LoVo (cell line): ENCODE results near the gene PTPRG.
"Not testable (repeated sequence)": the region's sequence is repeated elsewhere in the genome, so short reads cannot be mapped to it uniquely, and the experiment has no call there.

Experiments used
- DNase-seq: peaks from one replicate; pipeline ENCODE4 v3.0.0-alpha.2; 2016; ENCODE audit warnings: low spot score

The PTPRG gene

DNA sequence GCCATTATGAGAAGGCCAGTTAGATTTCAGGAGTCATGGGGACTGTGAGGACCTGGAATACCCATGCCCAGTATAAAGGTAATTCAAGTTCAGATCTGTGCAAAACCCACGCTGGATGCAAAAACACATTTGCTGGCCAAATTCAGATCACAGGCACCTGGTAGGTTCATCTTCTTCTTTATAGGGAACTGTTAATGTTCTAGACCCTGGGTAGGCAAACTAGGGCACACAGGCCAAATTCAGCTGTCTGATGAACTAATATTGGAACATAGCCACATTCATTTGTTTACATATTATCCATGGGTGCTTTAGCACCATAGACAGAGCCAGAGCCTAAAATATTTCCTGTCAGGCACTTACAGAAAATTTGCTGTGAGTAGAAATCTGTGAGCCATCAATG, 241.4 kb downstream of the PTPRG start:
- no peak for DNase-seq

DNA sequence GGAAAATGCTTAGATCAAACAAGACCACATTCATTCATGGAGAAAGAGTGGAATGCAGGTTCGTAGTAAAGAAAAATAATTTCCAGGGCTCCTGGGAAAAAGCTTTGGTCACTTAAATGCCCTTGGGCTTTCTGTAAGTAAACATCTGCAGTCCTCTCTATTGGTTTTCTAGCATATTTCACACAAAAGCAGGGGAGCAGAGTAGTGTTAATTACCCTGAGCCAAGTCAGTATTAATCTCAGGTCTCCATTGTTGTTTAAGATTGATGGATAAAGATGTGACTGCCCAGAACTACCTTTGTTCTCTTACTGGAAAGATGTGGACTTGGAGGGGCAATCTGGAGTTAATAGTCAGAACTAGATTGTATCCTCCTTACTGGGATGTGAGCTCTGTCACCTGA, 242.6 kb downstream of the PTPRG start:
- no peak for DNase-seq

DNA sequence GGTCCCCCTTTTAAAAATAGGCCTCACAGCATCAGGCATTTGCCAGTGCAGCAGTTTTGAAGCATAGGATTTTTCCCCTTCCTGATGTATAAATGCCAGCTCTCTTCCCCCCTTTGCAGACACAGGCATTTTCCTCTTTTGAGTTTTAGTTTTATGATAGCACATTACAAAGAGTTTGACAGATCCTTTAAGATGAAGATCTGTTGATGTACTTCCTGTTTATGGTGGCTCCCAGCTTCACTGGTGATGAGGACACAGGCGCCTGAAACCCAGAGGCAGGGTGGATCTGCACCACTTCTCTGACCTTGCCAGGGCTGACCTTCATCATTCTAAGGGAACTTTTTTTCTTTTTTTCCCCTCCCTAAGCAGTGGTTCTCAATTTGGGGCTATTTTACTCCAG, 243.4 kb downstream of the PTPRG start:
- DNase-seq: no peak

DNA sequence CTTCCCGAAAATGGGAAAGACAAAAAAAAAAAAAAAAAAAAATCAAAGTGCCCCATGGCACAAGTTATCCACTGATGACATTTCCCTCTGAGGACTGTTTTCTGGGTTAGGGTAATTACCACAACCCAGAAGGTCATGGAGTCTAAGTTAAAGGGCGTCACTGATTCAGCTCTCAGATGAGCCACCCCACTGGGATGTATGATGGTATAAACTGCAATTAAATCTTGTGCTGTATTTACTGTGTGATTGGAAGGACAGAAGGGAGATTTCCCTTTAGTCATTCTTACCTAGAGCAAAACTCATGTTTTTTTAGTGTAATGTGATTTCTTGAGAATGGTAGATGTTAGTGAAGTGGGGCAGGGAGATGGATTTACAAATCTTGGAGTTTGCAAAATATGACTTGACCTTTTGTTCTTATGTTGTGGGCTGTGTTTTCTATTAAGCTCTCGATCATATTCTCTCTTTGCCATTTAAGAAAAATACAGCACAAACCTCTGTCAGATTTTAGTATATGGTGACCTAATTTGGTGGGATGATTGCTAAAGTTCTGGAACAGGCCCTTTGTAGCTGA, 244.2 kb downstream of the PTPRG start:
- no peak for DNase-seq

DNA sequence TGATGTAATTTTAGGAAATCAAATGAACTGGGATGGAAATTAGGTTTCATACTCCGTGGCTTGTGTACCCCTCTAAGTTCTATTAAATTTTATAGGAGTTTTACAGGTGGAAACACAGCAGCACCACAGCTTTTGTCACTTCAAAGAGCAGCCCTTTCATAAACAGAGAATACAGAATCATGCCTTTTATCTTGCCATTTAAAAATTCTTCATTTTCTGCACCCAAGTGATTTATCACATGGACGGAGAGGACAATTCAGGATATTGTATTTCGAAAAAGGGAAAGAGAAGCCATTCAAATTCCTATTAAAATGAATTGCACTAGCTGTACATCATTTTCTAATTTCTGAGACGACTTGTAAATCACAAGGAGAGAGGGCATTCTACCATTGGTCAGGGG, 245.4 kb downstream of the PTPRG start:
- DNase-seq: no peak

DNA sequence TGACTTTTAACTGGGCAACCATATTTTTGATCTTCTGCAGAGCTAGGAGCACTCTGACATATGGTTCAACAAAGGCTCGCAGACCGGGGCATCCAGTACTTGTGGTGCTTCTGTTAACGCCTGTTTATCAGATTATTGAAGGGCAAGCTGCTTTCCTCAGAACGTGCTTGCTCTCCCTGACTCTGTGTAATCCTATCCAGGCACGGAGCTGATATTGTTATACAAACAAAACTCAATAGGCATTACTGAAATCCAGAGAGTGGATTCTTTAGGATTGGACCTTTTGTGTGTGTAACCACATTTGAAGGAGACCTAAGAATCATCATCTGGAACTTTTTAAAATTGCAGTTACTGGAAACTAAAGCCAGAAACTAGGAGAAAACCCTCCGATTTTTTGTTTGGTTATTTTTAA, 246.5 kb downstream of the PTPRG start:
- no peak for DNase-seq

DNA sequence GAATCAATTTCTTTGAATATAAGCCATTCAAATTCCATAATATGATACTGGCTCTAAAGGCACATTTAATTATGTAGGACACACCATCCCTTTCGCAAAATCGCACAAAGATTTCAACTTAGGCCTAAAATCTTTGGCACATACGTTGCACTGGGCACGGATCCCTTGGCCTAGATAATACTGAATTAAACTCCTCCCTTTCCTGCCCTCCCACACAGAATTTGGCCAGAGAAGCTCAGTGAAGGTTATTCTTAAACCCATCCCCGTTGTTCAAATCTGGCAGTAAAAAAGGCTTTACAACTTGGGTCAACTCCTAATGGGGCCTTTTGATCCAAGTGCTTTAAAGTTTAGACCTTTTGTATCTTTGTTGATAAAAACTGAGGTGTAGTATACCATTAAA, 247.2 kb downstream of the PTPRG start:
- DNase-seq: no peak

DNA sequence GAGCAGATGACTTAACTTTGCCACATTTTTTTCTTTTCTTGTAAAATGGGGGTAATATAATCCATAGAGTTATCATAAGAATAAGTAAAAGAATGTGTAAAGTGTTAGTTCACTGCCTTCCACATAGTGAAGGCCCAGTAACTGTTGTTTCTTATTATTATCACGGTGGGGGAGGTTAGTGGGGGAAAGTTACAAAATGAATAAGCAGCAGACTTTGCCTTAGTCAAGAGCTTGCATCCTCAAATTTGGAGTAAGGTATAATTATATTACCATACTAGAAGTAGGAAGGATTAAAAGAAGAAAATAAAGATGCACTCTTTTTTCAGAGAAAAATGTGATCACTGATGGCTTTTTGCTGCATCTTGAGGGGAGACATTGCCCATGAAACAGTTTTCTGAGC, 247.6 kb downstream of the PTPRG start:
- DNase-seq: no peak

DNA sequence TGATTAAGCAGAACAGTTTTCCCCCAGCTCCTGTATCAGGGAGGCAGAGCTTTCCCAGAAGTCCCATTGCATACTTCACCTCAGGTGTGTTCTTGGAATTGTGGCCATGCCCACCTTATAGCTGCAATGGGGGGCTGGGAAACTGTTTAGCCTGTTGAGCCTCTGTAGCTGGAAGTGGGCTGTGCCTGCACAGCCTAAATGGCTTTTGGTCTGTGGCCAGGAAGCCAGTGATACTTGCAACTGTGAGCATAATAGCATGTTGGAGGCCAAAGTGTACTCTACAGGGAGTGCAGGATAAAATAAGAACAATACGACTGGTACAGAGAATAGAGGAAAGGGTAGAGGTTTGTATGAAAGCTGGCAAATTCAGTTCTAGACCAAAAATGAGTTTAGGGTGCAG, 248.5 kb downstream of the PTPRG start:
- no peak for DNase-seq

DNA sequence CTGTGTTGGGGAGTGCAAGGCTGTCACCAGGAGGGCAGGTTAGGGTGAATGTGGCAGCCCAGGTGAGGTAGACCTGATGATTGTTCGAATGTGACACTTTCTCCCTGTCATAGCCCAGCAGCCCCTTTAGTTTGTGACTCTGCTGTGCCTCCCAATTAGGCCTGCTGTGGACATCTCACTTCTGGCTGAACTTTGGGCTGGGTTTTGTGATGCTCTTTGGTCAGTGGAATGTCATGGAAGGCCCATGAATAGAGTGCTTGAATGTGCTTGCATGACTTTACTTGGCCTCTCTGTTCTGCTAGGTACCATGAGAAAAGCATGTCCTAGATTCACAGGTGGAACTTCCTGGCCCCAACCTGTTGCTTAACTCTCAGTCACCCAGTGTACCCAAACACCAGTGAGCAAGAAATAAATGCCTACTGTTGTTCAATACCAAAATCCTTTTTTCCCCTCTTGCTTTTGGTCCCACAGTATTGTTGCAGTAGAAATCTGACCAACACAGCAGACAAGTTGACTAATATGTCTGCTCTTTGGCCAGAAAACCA, 249.7 kb downstream of the PTPRG start:
- no peak for DNase-seq

DNA sequence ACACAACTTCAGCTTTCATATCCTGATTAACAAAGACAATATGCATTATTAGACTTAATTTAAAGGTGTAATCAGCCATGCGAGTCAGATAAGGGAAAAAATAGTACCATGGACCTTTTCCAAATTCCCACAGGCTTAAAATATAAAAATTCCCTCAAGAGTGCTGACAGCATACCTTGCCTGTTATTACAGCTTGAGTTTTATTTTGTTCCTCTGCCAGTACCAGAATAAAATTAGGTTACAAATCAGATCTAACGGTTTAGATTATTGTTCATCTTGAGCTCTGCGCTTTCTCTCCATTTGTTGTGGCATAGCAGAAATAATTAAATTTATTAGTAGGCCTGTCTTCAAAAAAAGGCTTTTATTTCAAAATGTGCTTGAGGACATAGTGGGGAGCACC, 250.3 kb downstream of the PTPRG start:
- DNase-seq: no peak

DNA sequence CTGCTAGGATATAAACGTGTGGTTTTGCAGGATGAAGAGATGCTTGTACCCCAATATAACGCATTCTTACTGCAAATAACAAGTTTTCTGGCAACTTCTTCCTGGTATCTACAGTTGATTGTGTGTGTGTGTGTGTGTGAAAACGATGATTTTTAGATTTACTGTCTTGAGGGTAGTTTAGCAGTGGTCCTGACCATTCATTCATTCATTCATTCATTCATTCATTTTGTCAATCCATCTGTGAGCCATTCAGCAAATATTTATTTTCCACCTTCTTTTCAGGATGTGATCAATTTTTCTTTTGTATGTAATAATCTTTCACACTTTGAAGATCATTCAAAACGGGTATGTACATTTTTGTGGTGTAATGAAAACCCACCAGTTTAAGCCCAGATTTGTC, 250.7 kb downstream of the PTPRG start:
- DNase-seq: no peak

DNA sequence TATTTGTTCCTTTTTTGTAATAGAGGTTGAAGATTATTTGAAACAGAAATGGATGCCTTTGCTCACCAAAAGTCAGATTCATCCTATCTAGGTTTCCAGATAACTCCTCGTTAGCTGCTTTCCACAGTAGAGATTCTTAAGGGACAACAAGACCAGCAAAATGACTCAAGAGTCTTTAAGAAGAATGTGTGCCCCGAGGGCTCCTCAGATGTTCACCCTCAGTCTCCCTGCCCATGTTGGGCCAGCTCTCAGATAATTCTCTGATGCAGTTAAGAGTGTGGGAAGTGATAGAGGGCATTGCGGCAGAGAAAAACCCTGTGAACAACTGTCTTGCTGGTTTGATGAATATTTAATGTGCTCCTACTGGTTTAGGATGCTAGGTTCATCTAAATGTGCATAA, 251.1 kb downstream of the PTPRG start:
- DNase-seq: no peak

DNA sequence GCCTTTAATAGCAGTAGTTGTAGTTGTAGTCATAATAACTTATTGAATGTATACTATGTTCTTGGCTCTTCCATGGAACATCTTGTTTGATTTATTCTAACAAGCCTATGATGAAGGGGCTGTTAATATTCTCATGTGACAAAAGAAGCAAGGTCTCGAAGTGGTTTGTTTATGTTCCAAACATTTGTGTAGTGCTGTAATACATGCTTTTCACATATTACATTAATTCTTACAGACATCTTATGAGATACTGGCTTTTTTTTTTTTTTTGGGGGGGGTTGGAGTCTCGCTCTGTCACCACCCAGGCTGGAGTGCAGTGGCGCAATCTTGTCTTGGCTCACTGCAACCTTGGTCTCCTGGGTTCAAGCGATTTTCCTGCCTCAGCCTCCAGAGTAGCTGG, 252.3 kb downstream of the PTPRG start:
- DNase-seq: no peak

DNA sequence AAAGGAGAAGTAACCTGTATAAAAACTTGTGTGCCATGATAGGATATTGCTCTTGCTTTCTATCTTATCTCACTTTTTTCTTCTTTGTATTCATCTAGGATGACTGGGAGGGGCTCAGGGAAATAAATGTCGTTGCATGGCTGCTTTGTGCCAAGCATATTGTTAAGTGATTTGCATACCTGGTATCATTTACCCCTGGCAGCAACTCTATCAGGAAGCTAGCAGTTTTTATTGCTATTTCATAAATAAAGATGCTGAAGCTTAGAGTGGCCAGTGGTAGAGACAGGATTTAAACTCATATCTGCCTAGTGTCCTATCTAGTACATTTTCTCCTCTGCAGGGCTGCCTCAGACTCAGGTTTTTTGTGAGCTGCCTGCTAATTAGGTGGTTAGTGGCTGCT, 253.3 kb downstream of the PTPRG start:
- DNase-seq: no peak

DNA sequence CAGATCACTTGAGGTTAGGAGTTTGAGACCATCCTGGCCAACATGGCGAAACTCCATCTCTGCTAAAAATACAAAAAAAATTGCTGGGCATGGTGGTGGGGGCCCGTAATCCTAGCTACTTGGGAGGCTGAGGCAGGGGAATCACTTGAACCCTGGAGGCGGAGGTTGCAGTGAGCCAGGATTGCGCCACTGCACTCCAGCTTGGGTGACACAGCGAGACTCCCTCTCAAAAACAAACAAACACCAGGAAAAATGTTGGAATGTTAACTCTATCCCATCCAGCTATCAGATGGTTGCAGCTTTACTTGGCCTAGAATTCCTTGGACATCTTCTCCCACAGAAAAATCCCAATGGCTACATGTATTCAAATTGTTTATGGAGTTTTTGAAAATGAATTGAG, 254.9 kb downstream of the PTPRG start:
- not testable (repeated sequence) for DNase-seq

DNA sequence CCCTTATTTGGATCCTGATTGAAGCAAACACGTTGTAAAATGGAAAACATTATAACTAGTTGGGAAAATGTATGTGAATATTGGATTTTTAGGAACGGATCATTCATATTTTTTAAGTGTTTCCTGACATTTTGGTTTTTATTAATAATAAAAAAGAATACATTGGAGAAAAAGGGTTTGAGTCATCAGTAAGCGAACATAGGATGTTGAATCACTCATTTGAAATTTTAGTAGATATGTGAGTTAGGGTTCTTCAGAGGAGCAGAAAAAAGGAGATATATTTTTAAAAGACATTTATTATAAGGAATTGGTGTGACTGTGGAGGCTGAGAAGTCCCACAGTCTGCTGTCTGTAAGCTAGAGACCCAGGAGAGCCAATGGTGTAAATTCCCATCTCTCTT, 258.5 kb downstream of the PTPRG start:
- DNase-seq: no peak

DNA sequence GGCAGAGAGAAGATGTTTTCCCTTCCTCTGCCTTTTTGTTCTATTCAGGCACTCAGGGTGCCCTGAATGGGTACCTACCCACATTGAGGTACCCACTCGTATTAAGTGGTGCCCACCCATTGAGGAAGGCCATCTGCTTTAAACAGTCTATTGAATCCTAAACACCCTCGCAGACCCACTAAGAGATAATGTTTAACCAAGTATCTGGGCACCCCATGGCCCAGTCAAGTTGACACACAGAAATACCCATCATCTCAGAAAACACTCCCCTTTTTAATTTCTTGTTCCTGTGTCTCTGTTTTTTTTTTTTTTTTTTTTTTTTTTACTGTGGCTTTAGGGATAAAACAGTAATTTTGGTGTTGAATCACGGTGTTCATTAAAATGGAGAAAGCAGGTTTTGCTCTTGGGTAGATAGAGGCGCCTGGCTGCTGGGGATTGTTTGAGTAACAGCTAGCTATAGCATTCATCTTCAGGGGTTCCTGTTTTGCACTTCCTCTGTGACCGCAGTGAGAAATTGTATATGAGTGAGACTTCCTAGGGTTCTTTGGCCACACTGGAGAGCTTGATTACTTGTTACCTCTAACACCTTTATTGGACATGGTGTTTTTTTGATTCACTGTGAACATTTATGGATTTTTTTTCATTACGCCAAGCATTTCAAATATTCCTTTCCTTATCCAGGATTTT, 259.1 kb downstream of the PTPRG start:
- no peak for DNase-seq

DNA sequence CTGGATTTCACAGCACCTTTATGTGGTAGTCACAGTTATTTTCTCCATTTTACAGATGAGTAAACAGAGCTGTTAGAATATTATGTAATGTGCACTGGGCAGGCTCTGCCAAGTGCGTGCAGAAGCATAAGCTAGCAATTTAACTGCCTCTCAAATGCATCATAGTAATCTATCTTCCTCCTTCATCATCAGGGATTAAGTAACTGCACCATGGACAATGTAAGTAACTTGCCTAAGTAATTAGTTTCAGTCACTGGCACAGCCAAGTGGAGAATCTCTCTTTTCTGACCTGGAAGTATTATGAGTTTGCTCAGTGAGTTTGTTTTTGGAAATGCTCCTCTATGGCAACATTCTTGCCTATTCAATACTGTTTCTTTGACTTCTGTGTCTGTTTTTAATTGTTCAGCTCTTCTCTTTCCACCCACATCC, 260.5 kb downstream of the PTPRG start:
- DNase-seq: no peak

DNA sequence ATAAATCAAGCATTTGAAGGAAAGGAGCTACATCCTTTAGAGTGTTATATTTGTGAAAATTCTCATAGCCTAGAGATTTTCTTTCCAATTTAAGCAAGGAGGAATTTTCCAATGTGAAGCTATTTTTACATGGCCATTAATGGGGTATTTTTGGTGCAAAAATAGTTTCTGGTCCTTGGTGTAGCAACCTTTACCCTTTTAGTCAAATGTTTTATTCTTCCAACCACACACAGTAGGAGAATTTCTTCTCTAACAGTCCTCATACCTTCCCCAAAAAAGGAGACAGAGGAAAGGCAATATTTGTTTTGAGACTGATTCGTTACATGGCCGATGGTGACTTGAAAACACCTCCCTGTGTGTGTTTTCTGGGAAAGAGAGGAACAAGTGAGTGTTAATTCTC, 261.2 kb downstream of the PTPRG start:
- no peak for DNase-seq

DNA sequence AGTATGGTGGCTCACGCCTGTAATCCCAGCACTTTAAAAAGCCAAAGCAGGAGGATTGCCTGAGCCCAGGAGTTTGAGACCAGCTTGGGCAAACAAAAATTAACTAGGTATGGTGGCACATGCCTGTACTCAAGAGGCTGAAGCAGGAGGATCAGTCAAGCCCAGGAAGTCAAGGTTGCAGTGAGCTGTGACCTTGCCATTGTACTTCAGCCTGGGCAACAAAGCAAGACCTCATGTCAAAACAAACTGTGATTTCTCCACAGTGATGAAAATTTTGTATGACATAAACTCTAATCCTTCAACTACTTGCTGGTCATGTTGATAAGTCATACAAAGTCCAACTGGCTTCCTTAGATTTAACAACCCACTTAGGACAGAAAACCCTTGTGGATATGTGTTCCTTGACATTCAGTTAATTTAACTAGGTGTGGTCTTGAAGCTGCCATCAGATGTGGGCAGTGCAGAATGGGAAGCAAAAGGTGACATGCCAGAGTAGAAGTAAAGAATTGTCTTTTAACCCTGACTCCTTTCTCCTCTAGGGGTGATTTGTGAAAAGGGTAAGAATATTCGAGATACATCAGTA, 263.3 kb downstream of the PTPRG start:
- DNase-seq: no peak

DNA sequence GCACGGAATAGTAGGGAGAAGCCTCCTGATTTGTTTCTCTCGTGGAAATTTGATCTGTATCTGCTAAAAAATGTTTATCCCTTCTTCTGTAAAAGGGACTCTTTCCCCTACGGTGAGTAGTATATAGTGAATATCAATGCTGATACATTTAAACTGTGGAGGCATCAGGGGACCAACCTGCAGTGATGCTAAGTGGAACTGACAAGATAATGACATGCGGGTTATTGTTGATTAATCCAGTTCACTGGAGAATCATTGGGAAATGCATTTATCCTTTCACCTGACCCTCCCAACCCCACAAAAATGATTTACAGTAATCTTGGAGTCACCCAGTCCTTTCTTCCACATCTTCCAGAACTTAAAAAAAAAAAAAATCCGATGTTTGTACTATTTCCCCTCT, 264.8 kb downstream of the PTPRG start:
- no peak for DNase-seq

DNA sequence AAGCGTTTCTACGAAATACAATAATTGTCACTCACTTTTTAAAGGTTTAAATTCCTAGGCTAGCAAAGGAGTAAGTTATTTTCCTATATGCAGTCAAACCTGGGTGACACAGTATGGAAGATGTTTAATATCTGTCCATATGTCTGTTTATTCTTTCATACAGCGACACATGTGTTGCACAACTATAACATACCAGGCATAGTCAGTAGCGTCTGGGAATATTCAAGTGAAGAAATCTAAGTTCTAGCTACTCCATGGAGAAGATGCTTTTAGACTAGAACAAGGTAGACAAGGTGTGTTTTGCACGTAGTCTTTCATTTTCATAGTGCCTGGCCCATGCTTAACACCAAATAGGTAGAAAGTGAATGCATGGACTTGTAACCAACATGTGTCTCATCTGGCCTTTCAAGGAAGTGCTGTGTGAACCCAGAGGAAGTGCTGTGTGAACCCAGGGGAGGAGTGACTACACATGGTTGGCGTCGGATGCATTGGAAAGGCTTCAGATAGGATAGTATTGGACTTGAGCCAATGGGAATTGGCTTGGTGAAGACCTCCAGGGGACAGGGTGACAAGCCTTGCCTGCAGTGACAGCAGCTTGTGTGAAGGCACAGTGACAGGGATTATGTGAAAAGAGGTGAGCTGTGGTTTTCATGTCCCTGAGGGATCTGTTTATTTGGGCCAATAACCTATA, 267.0 kb downstream of the PTPRG start:
- DNase-seq: no peak
